Dermis microvascular lymphatic vessel endothelial cell (primary cell): ENCODE data around the gene CACNA1A. TPM values are rescaled to one million over a fixed set of nuclear protein-coding genes. Genes with fewer than 3 reads are reported as not detected.
"Not testable (repeated sequence)": the region's sequence is repeated elsewhere in the genome, so short reads cannot be mapped to it uniquely, and the experiment has no call there.

Experiments
- DNase-seq, 2 donors: peaks; one replicate each; pipeline versions ENCODE4 v3.0.0 to v3.0.0-alpha.2; 2010; ENCODE audit warnings: low read depth in 2 of 2
- total RNA-seq: library from RNA; depleted of rRNA; stranded (reverse); fragments of >200 nt; gene quantifications from 2 replicates; pipeline ENCODE4 v1.2.1, GENCODE V29; 2014

CACNA1A gene
- total RNA-seq, result under 0.01 and 0.13 TPM in 2 replicates

GRCh38 chr19:13506471-13506820 is at the start of gene CACNA1A:
CACNA1A (minus strand) TSS chr19:13506479; CDS start chr19:13506224, 255 bp downstream.
- DNase-seq, result no peak

- no peak for DNase-seq
Observed at GRCh38 chr19:13554506-13555240, 48.4 kb upstream of the CACNA1A start.

- DNase-seq, result no peak
Observed at GRCh38 chr19:13553880-13554400, 47.7 kb upstream of the CACNA1A start.

- DNase-seq, result no peak
Observed at GRCh38 chr19:13548131-13548530, 41.9 kb upstream of the CACNA1A start.

GRCh38 chr19:13547102-13547501 is 40.8 kb upstream of the CACNA1A start:
- no peak for DNase-seq

GRCh38 chr19:13544423-13544822 is 38.1 kb upstream of the CACNA1A start:
- DNase-seq, result no peak

- DNase-seq, result no peak
Observed at GRCh38 chr19:13541554-13541953, 35.3 kb upstream of the CACNA1A start.

GRCh38 chr19:13539332-13539731 is 33.1 kb upstream of the CACNA1A start:
- no peak for DNase-seq

- DNase-seq, result no peak
Observed at GRCh38 chr19:13538601-13539253, 32.4 kb upstream of the CACNA1A start.

- DNase-seq, result no peak
Observed at GRCh38 chr19:13537454-13537853, 31.2 kb upstream of the CACNA1A start.

- no peak for DNase-seq
Observed at GRCh38 chr19:13530720-13531119, 24.4 kb upstream of the CACNA1A start.

GRCh38 chr19:13529721-13530120 is 23.4 kb upstream of the CACNA1A start:
- DNase-seq, result not testable (repeated sequence)

- no peak for DNase-seq
Observed at GRCh38 chr19:13526552-13526951, 20.3 kb upstream of the CACNA1A start.

- DNase-seq, result no peak
Observed at GRCh38 chr19:13521066-13521465, 14.8 kb upstream of the CACNA1A start.

- no peak for DNase-seq
Observed at GRCh38 chr19:13511947-13512346, 5.7 kb upstream of the CACNA1A start.

- DNase-seq, result no peak
Observed at GRCh38 chr19:13507053-13507611, 853 bp upstream of the CACNA1A start.

GRCh38 chr19:13505761-13506470 is 363 bp downstream of the CACNA1A start:
- DNase-seq, result no peak

GRCh38 chr19:13505164-13505695 is 1.0 kb downstream of the CACNA1A start:
- DNase-seq, result no peak

- DNase-seq, result no peak
Observed at GRCh38 chr19:13503570-13504235, 2.6 kb downstream of the CACNA1A start.

GRCh38 chr19:13502231-13502630 is 4.0 kb downstream of the CACNA1A start:
- DNase-seq, result no peak

GRCh38 chr19:13499692-13500091 is 6.6 kb downstream of the CACNA1A start:
- no peak for DNase-seq
